ENCODE measurements around the gene ZMIZ1.

Gene ZMIZ1

GRCh38 chr10:79248341-79249185, 179.8 kb downstream of the ZMIZ1 start:
- no peak for DNase-seq (ENCODE audit: low read depth)

GRCh38 chr10:79249186-79250121, 180.7 kb downstream of the ZMIZ1 start:
- no peak for DNase-seq (ENCODE audit: low read depth)

DNA sequence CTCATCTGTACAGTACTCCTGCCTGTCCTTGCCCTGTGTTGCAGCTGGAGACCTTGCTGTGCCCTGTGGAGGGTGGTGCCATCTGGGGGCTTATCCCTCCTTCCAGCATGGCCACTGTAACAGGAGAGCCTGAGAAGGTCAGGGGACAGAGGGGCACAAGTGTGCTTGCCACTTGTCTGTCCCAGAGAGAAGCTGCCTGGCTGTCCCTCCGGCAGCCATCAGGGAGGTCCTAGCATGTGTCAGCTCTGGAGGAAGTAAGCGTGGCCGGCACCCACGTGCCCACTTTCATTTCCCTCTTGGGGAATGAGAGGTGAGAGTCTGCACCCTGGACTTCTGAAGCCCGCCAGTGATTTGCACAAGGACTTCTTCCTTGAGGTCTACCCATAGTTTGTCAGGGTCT, 181.5 kb downstream of the ZMIZ1 start:
- DNase-seq (ENCODE audit: low read depth), result no peak

DNA sequence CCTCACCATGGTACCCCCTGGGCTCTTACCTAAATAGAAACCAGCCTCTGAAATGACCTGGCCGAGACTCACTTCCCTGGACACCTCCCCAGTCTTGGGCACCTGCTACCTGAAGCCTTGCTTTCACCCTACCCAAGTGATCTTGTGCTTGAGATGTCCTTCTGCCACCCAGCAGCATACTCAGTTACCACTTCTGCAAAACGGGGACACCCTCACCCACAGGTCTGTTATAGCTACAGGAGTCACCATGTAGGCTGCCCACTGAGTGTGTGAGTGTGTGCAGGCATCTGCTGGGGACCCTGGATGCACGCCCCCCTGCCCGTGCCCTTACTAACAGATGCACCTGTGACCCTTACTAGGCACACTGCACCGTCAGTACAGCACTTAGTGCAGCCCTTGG, 183.7 kb downstream of the ZMIZ1 start:
- no peak for DNase-seq (ENCODE audit: low read depth)

- DNase-seq (ENCODE audit: low read depth), result no peak
Measured at GRCh38 chr10:79252971-79253370, 184.2 kb downstream of the ZMIZ1 start.

GRCh38 chr10:79253704-79254103, 184.9 kb downstream of the ZMIZ1 start:
- DNase-seq (ENCODE audit: low read depth), result no peak

DNA sequence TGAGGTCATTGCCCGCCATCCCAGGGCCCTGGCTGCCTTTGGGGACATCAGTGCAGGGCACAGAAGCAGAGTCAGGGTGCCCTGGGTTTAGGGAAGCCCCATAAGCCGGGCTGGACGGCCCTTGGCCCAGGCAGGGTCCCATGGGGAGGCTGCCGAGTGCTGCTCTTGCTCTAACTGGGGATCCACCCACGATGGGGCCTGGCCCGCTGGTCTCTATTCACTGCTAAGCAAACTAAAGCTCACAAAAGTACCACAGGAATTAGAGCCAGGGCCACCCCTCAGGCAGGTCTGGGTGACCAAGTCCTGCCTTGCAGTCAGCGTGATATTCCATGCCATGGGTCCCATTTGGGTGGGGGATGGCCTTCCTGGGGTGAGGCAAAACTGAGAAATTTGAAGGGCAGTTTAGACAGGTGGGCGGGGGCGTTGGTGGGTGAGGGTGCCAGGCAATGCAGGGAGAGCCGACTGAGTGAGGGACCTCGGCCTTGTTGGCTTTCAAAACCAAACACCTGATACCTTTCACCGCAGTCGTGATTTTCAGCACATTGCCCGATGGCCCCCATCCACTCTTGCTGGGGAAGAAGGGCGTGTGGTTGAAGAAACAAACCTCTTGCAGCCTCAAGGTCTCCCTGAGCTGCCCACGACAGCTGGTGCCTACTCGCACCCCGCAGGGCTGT, 185.7 kb downstream of the ZMIZ1 start:
- DNase-seq (ENCODE audit: low read depth), result no peak

GRCh38 chr10:79255007-79255507, 186.3 kb downstream of the ZMIZ1 start:
- no peak for DNase-seq (ENCODE audit: low read depth)

- DNase-seq (ENCODE audit: low read depth), result no peak
Measured at GRCh38 chr10:79256264-79256806, 187.6 kb downstream of the ZMIZ1 start.

DNA sequence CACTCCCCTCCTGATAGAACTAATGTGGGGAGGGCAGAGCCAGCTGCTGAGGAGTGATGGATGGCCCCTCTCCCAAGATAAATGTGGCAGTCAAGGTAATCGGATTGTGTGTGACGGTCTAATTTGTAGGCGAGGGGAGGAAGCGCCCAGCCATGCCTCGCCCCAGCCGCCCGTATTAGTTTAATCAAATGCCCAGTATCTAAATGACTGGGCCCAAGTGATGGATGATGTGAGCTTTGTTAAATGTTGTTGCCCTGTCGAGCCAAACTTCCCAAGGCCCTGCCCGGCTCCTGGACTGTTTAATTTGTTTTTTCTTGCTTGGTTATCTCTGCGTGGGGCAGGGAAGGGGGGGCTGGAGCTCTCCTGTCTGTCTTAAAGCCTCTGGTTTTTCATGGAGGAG, 190.1 kb downstream of the ZMIZ1 start:
- no peak for DNase-seq (ENCODE audit: low read depth)

- no peak for DNase-seq (ENCODE audit: low read depth)
Measured at GRCh38 chr10:79259834-79260233, 191.1 kb downstream of the ZMIZ1 start.

DNA sequence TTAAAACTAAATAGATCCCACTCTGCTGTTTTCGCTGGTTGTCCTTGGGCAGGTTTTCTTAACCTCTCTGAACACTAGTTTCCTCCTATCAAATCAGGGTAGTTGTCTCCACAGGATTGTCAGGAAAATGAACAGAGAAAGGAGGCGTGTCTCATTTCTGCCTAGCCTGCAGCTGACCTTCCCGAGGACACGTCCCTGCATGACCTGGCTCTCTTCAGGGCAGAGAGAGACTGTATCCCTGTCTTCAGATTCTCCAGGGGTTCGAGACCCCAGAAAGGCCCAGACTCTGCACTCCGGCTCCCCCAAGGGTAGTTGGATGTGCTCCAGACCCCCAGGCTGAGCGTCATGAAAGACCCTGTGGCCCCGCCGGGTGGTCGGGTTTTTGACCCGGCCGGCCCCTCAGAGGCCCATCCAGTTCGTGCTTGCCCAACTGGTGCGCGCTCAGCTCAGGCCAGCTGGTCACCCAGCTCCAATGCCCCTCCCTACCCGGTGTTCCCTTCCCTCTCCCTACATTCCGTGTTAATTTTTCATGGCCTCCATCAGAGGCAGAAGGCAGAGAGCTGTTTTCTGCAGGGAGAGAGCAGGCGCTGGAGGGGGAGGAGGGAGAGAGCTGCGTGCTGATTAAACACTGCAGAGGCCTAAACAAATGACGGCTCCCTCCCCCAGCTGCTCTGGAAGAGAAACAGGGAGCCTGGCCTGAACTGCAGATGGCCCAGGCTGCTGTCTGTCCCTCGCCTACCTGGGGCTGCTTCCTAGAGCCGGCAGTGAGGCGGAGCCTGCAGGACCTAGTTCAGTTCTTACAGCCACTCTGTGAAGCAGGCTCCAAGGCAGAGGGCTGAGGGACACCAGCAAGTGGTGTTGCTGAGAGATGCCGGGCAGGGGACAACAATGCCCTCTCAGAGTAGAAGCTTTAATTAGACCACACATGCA, 192.3 kb downstream of the ZMIZ1 start:
- DNase-seq (ENCODE audit: low read depth), result no peak

DNA sequence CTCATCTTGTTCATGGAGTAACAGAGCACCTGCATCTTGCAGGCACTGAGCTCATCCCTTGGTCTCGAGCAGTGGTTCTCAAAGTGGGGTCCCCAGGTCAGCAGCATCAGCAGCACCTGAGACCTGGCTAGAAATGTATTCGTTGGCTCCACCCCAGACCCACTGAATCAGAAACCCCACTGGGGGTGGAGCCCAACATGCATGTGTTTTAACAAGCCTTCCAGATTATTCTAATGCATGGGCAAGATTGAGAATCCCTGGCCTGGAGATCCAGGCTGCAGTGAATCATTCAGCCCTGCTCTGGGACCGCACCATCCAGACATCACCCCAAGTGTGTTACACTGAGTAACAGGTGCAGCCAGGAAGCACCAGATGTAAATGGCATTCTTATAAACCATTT, 193.4 kb downstream of the ZMIZ1 start:
- DNase-seq (ENCODE audit: low read depth), result no peak

DNA sequence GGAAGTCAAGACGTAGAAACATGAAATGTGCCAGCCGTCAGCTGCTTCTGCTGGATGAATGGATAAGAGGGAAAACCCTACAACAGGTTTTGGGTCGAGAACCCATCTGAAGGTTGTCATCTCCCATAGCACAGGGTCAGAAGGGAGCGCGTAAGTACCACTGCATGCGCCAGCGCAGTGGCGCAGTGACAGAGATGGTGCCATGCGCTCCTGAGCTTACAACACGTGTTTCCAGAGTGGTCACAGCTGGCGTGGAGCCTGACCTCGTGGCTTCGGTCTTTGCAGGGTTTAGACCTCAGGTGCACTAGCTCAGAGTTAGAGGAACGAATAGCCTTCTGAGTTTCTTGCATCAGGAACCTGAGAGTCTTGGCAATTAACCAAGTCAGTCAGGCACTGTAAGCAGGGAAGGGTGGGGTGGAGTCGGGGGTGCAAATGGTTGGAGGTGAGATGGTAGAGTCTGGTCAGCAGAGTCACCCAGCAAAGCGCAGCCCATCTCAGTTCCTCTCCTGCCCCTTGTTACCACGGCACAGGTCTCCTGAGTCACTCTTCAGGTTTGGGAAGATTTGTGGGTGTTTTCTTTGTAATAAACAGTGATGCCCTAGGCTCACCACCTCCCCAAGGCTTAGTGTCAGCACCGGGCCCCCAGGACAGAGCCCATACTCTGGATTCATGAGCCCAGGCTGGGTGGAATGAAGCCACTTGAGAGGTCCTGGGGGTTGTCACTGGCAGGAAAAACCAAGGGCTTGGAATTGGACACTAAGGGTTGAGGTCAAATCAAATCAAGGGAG, 194.4 kb downstream of the ZMIZ1 start:
- DNase-seq (ENCODE audit: low read depth), result no peak

DNA sequence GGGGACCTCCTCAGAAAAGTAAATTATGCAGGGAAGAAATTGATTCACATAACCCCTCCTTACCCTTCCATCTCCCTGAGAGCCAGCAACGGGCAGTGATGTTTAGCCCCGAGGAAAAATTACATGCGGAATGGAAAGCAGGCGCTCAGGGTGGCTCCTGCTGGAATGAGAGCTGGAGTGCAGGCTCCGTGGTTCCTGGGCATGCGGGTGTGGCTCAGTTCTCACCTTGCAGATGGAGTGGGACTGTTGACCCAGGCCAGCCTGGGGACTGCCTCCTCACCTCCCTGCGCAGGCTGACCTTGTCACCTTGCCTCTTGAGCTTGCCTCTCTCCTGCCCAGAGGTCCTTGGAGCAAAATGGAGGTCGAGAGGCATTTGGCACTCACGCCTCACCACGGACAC, 195.2 kb downstream of the ZMIZ1 start:
- DNase-seq (ENCODE audit: low read depth), result no peak

GRCh38 chr10:79264942-79265341, 196.2 kb downstream of the ZMIZ1 start:
- DNase-seq (ENCODE audit: low read depth), result no peak

DNA sequence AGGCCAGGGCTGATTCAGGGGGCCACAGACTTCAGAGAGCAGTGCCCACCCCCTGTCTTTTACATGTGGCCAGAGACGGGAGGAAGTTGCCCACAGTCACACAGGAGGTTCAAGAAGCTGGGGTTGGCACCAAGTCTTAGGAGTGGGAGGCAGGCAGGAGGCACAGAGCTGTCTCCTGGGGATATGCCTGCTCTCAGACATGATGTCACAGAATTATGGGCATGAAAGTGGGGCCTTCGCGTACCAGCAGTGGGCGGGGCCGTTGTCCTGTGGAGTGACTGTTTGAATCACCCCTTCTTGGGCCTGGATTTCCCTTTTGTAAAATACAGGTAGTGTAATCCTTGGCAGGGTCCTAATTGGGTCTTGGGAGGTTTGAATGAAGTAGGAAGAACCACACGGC, 197.3 kb downstream of the ZMIZ1 start:
- DNase-seq (ENCODE audit: low read depth), result no peak

- DNase-seq (ENCODE audit: low read depth), result no peak
Measured at GRCh38 chr10:79266543-79267312, 198.0 kb downstream of the ZMIZ1 start.

GRCh38 chr10:79267499-79267898, 198.7 kb downstream of the ZMIZ1 start:
- no peak for DNase-seq (ENCODE audit: low read depth)

Data from activated T-helper 1 cell treated with Interleukin-2 at 50 U/mL for 16 hours (primary cell).